Lower leg skin (tissue), 4 donors: ENCODE measurements around the gene LMNA. TPM values are rescaled to one million over a fixed set of nuclear protein-coding genes. Genes with fewer than 3 reads are reported as not detected.
A peak's percentile ranks its signal among the peaks of the same experiment; 100 is the strongest.
"Not testable (repeated sequence)": the region's sequence is repeated elsewhere in the genome, so short reads cannot be mapped to it uniquely, and the experiment has no call there.

Source experiments
- DNase-seq, 2 donors: peaks; one replicate each; pipeline ENCODE4 v3.0.0-alpha.2; 2019; ENCODE audit warnings: low spot score in 2 of 2
- H3K4me3 ChIP-seq: fragments of 200-600 bp; sonication (generic); 2 replicates; pipeline ENCODE4 v1.5.1; 2017; ENCODE audit warnings: mild to moderate bottlenecking, low read depth; ENCODE audit not compliant: poor library complexity, severe bottlenecking
- CTCF ChIP-seq, 3 donors: fragments of 450-650 bp; IDR thresholded peaks; one replicate each; pipeline ENCODE4 v1.5.1; 2016; ENCODE audit warnings: antibody characterized with exemption in 3 of 3, mild to moderate bottlenecking in 3 of 3, moderate library complexity in 2 of 3
- POLR2A ChIP-seq, 2 donors: fragments of 450-650 bp; IDR thresholded peaks; one replicate each; pipeline ENCODE4 v1.6.1; 2016 to 2017; ENCODE audit warnings: antibody characterized with exemption in 2 of 2, mild to moderate bottlenecking in 1 of 2, moderate library complexity in 1 of 2
- WGBS, 2 donors: methylation state at CpG; one replicate each; pipeline ENCODE4 v1.1.5; 2018; 5-methylcytosine and 5-hydroxymethylcytosine counted together
- intact Hi-C: fragments of 100-400 bp; cut with DNase I; formaldehyde crosslinking; loops from one replicate; pipeline ENCODE4 v1.15.0; 2023; ENCODE audit warnings: low total_unique reads
- total RNA-seq, 4 donors: library from RNA; depleted of rRNA; stranded (reverse); fragments of >200 nt; gene quantifications; one replicate each; pipeline ENCODE4 v1.1.0, GENCODE V29; 2016

LMNA gene
- 100 to 1,000 TPM; 530 to 611 (median 555) TPM for total RNA-seq

GRCh38 chr1:156114101-156114918 lies at the start of gene LMNA:
TSS of gene LMNA (plus strand) at chr1:156114711. CDS start at chr1:156114919, 208 bp downstream.
- TF ChIP-seq POLR2A (IDR thresholded peaks at IDR 0.05) = peak in 1 of 2 donors; percentile 97
- TF ChIP-seq CTCF (IDR thresholded peaks at IDR 0.05) = no peak
- intact Hi-C loops = no loop called here
- 0% methylated on average over 19 to 32 of the region's 37 CpGs for WGBS, 2 donors
- H3K4me3 ChIP-seq = peak within 1 kb of the TSS; percentile 100
- peak; percentile 95 to 99 for DNase-seq

GRCh38 chr1:156065212-156065611 lies 49.3 kb upstream of the LMNA start:
- TF ChIP-seq CTCF (IDR thresholded peaks at IDR 0.05) = no peak
- no peak for TF ChIP-seq POLR2A (IDR thresholded peaks at IDR 0.05)
- 93% methylated on average over 3 of the region's 3 CpGs for WGBS, 2 donors
- intact Hi-C loops = no loop called here
- DNase-seq = no peak
- no peak overlapping the region for H3K4me3 ChIP-seq

- no peak overlapping the region for H3K4me3 ChIP-seq
- no peak for DNase-seq
- intact Hi-C loops = no loop called here
- 75 to 86% methylated on average over 16 of the region's 16 CpGs for WGBS, 2 donors
- TF ChIP-seq POLR2A (IDR thresholded peaks at IDR 0.05) = no peak
- TF ChIP-seq CTCF (IDR thresholded peaks at IDR 0.05) = no peak
These were observed 48.6 kb upstream of the LMNA start for GRCh38 chr1:156065871-156066270.

GRCh38 chr1:156067262-156067661 lies 47.2 kb upstream of the LMNA start:
- TF ChIP-seq CTCF (IDR thresholded peaks at IDR 0.05) = no peak
- no peak for TF ChIP-seq POLR2A (IDR thresholded peaks at IDR 0.05)
- DNase-seq = no peak
- intact Hi-C loops = no loop called here
- WGBS, 2 donors = 85 to 88% methylated on average over 2 of the region's 2 CpGs
- no peak overlapping the region for H3K4me3 ChIP-seq

GRCh38 chr1:156069490-156070455 lies 44.7 kb upstream of the LMNA start:
- intact Hi-C loops = no loop called here
- 83% methylated on average over 3 of the region's 3 CpGs for WGBS, 2 donors
- DNase-seq = no peak
- no peak overlapping the region for H3K4me3 ChIP-seq
- TF ChIP-seq POLR2A (IDR thresholded peaks at IDR 0.05) = no peak

GRCh38 chr1:156070548-156070947 lies 44.0 kb upstream of the LMNA start:
- no peak for TF ChIP-seq CTCF (IDR thresholded peaks at IDR 0.05)
- TF ChIP-seq POLR2A (IDR thresholded peaks at IDR 0.05) = no peak
- H3K4me3 ChIP-seq = no peak overlapping the region
- WGBS, 2 donors = 47 to 48% methylated on average over 4 of the region's 4 CpGs
- intact Hi-C loops = no loop called here
- DNase-seq = no peak

GRCh38 chr1:156071332-156071816 lies 43.1 kb upstream of the LMNA start:
- WGBS, 2 donors = 93% methylated on average over 7 of the region's 7 CpGs
- H3K4me3 ChIP-seq, DNase-seq, intact Hi-C loops: not testable (repeated sequence)
